GM21515 (cell line): Measurements from ENCODE around the gene PPIE.

Experiments
- ATAC-seq: cut with Tn5 transposase; IDR thresholded peaks from one replicate; pipeline ENCODE4 v1.9.1; 2021; ENCODE audit not compliant: unreplicated experiment

Gene PPIE

GRCh38 chr1:39720094-39720999, 18.3 kb upstream of the PPIE start:
- no peak for ATAC-seq

- ATAC-seq: no peak
Measured at GRCh38 chr1:39721664-39722063, 17.0 kb upstream of the PPIE start.

GRCh38 chr1:39722495-39722894, 16.2 kb upstream of the PPIE start:
- no peak for ATAC-seq

GRCh38 chr1:39726600-39726999, 12.1 kb upstream of the PPIE start:
- ATAC-seq: no peak

GRCh38 chr1:39727221-39727931, 11.3 kb upstream of the PPIE start:
- no peak for ATAC-seq

- no peak for ATAC-seq
Measured at GRCh38 chr1:39727932-39728317, 10.8 kb upstream of the PPIE start.

GRCh38 chr1:39729030-39729429, 9.7 kb upstream of the PPIE start:
- no peak for ATAC-seq

GRCh38 chr1:39729842-39730241, 8.8 kb upstream of the PPIE start:
- no peak for ATAC-seq

- ATAC-seq: no peak
Measured at GRCh38 chr1:39732730-39733129, 6.0 kb upstream of the PPIE start.

GRCh38 chr1:39733161-39733560, 5.5 kb upstream of the PPIE start:
- ATAC-seq: no peak

GRCh38 chr1:39735731-39736130, 3.0 kb upstream of the PPIE start:
- no peak for ATAC-seq

GRCh38 chr1:39737546-39738169, 1.0 kb upstream of the PPIE start:
- ATAC-seq: no peak

GRCh38 chr1:39745016-39745670, 6.5 kb downstream of the PPIE start:
- no peak for ATAC-seq

- no peak for ATAC-seq
Measured at GRCh38 chr1:39751595-39751994, 12.9 kb downstream of the PPIE start.

GRCh38 chr1:39752703-39753102, 14.0 kb downstream of the PPIE start:
- ATAC-seq: no peak

- ATAC-seq: no peak
Measured at GRCh38 chr1:39753132-39754025, 14.7 kb downstream of the PPIE start.

- ATAC-seq: no peak
Measured at GRCh38 chr1:39754026-39754570, 15.4 kb downstream of the PPIE start.

GRCh38 chr1:39754906-39755504, 16.3 kb downstream of the PPIE start:
- no peak for ATAC-seq

- no peak for ATAC-seq
Measured at GRCh38 chr1:39755965-39756659, 17.4 kb downstream of the PPIE start.
